Ammon's horn (tissue), 1 donor: ENCODE measurements around the gene CORO2B.

Experiments used
- DNase-seq: peaks from one replicate; pipeline ENCODE4 v3.0.0-alpha.2; 2016; ENCODE audit warnings: low spot score

Gene CORO2B

GRCh38 chr15:68578980-68579935 is at the start of gene CORO2B:
TSS of gene CORO2B (plus strand) at chr15:68578993. CDS start at chr15:68579263, 270 bp downstream.
- peak; percentile 46 for DNase-seq

DNA sequence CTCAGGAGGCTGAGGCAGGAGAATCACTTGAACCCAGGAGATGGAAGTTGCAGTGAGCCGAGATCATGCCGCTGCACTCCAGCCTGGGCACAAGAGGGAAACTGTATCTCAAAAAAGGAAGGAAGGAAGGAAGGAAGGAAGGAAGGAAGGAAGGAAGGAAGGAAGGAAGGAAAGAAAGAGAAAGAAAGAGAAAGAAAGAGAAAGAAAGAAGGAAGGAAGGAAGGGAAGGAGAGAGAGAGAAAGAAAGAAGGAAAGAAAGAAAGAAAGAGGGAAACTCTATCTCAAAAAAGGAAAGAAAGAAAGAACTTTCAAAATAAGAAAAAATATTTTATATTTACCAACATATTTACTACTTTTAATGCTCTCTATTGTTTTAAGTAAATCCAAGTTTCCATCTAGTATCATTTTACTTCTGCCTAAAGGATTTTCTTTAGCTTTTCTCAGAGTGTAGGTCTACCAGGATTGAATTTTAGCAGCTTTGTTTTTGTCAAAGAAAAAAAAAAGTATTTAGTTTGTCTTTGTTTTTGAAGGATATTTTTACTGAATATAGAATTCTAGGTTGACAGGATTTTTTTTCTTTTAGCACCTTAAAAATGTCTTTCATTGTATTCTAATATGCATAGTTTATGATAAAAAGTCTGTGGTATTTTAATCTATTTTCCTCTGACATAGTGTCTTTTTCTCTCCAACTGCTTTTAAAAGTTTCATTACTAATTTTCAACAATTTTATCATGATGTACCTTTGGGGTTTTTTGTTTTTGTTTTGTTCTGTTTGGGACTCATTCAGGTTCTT is 47.2 kb upstream of the CORO2B start:
- DNase-seq = no peak

GRCh38 chr15:68536331-68537095 is 42.3 kb upstream of the CORO2B start:
- DNase-seq = no peak

DNA sequence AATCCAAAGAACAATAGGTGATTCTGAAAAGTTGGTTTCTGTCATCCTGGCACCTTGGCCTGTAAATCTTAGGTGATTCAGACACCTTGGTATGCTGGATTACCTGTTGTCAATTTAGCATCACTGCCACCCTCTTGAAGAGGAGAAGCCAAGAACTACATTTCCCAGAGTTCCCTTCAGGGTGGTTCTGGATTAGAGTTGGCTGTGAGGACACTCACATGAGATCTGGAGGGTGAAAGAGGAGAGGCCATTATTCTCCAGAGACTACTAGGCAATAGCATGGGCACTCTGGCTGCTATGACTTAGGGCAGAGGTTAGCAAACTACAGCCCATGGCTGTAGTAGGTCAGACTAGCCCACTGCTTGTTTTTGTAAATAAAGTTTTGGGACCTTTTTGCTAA is 41.7 kb upstream of the CORO2B start:
- no peak for DNase-seq

DNA sequence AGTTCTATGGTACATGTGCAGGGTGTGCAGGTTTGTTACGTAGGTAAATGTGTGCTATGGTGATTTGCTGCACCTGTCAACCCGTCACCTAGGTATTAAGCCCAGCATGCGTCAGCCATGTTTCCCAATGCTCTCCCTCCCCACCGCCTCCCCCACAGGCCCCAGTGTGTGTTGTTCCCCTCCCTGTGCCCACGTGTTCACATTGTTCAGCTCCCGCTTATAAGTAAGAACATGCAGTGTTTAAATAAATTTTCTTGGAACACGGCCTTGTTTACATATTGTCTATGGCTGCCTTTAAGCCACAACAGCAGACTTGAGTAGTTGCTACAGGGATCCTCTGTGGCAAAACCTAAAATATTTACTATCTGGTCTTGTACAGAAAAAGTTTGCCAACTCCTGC is 41.3 kb upstream of the CORO2B start:
- DNase-seq = no peak

GRCh38 chr15:68538311-68538710 is 40.5 kb upstream of the CORO2B start:
- no peak for DNase-seq

- DNase-seq = no peak
Measured at GRCh38 chr15:68541743-68542142, 37.0 kb upstream of the CORO2B start.

DNA sequence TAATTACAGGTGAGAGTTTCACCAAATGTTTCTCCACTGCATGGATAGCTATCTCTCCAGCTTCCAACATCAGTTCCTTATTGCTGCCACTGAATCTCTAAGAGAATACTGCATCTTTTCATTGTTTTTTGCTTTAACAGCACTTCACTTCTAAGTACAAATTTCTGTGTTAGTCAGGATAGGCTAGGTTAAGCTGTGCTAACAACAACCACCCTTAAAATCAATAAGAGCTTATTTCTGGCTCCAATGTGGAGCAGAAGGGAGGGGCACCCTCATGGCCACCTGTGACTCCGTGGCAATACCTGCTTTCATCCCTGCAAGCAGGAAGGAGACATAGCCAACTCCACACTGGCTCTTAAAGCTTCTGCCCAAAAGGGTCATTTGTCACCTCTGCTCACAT is 36.4 kb upstream of the CORO2B start:
- DNase-seq = no peak

GRCh38 chr15:68542771-68543164 is 36.0 kb upstream of the CORO2B start:
- DNase-seq = no peak

- peak; percentile 53 for DNase-seq
Measured at GRCh38 chr15:68543165-68544008, 35.4 kb upstream of the CORO2B start.

DNA sequence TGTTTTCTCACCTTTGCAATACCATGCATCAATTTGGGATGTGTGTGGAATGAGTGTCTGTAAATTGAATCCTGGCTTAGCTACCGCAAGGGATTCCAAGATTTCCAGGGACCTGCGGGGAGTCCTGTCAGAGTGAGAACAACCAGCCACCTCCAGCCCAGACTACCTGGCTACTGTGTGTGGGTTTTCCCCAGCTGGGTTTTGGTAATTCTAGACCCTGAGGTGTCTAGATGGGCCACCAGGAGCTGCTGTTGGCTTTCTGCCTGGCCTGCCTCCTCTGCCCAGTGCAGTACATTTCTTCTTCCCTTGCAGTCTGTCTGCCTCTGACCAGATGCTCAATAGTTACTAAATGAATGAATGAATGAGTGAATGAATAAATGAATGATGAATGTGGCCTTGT is 32.5 kb upstream of the CORO2B start:
- no peak for DNase-seq

- no peak for DNase-seq
Measured at GRCh38 chr15:68548364-68548763, 30.4 kb upstream of the CORO2B start.

GRCh38 chr15:68550004-68550403 is 28.8 kb upstream of the CORO2B start:
- no peak for DNase-seq

DNA sequence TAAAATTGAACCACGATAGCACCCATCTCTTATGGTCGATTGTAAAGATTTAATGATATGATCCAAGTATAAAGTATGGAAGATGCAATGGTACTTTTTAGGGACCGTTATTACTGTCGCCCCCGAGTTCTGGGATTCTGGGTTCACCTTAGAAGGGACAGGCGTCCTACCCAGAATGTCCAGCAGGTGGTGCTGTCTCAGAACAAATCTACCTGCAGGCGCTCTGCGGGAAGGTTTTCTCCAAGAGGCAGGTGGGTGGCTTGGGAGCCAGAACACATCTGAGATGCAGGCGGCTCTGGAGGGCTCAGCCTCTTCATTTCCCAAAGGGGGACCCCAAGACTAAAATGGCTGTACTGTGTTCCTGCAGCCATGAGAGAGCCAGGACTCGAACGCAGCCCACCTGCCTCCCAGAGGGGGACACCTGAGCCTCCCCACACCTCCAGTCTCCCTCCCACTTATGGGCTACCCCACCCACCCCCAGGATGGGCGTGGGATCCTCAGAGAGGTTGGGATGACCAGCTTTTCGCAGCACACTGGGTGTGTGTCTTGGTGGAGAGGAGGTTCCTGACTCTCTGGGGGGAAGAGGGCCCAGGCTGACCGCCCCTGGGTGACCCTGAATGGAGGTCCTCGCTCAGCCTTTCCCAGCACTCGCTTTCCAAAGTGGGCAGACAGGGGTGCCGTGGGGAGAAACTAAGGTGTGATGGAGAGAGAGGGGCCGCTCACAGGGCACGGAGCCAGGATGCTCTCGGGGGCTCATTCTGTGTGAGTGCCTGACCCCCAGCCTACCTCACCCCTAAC is 28.1 kb upstream of the CORO2B start:
- peak; percentile 77 for DNase-seq

DNA sequence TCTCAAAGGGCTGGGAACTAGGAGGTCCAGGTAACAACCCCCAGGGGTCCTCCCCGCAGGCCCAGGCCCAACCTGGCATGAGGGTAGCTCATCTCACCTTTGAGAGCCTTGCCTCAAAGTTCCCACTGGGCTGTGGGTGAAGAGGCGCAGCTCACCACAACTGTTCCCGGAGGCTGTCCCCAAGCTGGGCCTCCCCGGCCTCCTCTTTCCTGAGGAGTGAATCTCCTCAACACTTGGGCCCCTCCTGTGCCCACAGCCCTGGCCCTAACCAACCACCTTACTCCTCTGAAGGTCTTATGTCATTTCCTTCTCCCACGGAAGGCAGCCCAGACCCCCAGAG is 27.5 kb upstream of the CORO2B start:
- DNase-seq = no peak

DNA sequence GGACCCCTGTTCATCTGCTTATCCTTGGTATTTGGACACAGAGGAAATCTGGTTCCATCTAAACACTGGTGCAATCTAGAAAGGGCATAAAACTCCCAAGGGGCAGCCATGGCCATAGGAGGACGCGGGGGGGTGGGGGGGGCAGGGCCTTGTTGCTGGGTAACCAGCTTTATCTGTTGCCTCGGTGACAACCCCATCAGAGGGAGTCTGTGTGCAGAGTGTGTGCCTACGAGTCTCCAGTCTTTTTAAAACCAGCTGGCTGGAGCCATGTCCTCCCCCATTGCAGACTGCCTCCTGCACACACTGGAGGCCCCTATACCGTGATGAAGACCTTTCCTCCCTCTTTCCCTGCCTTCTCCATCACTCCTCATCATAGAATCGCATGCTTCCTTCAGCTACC is 26.4 kb upstream of the CORO2B start:
- DNase-seq = peak; percentile 55

DNA sequence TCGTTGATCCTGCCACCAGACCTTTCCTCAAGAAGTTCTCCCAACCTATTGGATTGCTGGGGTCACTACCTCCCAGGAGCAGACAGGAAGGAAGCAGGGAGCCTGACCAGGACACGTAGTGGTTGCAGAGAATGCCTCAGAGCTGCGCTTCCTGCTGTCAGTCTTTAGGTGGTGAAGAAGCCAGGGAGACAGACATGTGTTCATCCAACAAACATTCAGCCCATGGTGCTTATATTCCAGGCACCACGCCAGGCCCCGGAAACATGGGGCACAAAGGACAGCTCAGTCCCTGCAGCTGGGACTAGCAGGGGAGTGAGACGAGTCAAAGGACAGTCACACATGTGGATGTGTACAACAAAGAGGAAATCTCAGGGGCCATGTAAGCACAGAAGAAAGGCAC is 26.0 kb upstream of the CORO2B start:
- DNase-seq = peak; percentile 89

DNA sequence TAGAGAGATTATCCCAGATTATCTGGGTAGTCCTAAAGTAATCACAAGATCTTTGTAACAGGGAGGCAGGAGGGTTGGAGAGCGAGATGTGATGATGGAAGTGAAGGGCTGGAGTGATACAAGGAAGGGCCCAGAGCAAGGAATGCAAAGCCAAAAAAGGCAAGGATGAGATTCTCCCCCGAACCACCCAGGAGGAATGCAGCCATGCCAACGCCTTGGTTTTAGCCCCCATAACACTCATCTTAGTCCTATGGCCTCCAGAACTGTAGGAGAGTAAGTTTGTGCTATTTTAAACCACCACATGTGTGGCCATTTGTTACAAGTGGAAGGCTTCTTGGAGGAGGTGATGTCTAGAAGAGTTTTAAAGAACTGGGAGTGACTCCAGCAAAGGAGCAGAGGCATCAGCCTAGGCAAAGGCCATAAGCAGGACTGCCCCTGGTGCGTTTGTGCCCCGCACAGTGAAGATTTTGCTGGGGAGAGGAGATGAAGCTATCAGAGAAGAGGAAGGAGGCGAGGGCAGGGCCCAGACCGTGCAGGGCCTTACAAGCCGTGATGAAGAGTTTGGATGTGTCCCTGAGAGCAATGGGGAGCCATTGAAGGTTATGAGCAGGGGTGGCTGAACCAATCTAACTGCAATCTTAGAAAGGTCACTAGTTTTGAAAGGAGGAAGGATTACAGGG is 25.3 kb upstream of the CORO2B start:
- no peak for DNase-seq

- peak; percentile 78 for DNase-seq
Measured at GRCh38 chr15:68553994-68554720, 24.6 kb upstream of the CORO2B start.
